HL-60 (cell line): ENCODE data around the gene EMX2.

Experiments
- DNase-seq, 2 experiments: peaks; one replicate each; pipeline ENCODE4 v3.0.0-alpha.2; 2010 to 2020; ENCODE audit warnings: low read depth in 1 of 2, low spot score in 1 of 2
- H3K27ac ChIP-seq: fragments of 250-450 bp; sonication (Bioruptor Pico); replicated peaks from 2 replicates; pipeline ENCODE4 v1.5.1; 2020; ENCODE audit warnings: mild to moderate bottlenecking, moderate library complexity
- H3K27me3 ChIP-seq: fragments of 250-450 bp; sonication (Bioruptor Pico); 2 replicates; pipeline ENCODE4 v1.5.1; 2021; ENCODE audit warnings: mild to moderate bottlenecking, moderate library complexity; ENCODE audit not compliant: insufficient read depth, poor library complexity, severe bottlenecking
- H3K4me3 ChIP-seq: replicated peaks from 2 replicates; pipeline ENCODE4 v1.5.1; 2011; ENCODE audit warnings: mild to moderate bottlenecking, control low read depth, low read length; ENCODE audit not compliant: insufficient read depth
- CTCF ChIP-seq: IDR thresholded peaks from one replicate; pipeline ENCODE4 v1.5.1; 2011; ENCODE audit warnings: low read length, control low read depth, inconsistent platforms; ENCODE audit not compliant: insufficient read depth
- GABPA ChIP-seq: IDR thresholded peaks from 2 replicates; pipeline ENCODE4 v1.6.1; 2012; ENCODE audit warnings: low read depth
- POLR2AphosphoS5 ChIP-seq: IDR thresholded peaks from 2 replicates; pipeline ENCODE4 v1.6.1; 2012; ENCODE audit warnings: low read depth
- REST ChIP-seq: IDR thresholded peaks from 2 replicates; pipeline ENCODE4 v1.6.1; 2012; ENCODE audit warnings: low read depth; ENCODE audit not compliant: insufficient replicate concordance
- SPI1 ChIP-seq: IDR thresholded peaks from 2 replicates; pipeline ENCODE4 v1.6.1; 2012; ENCODE audit warnings: low read depth, mild to moderate bottlenecking, borderline replicate concordance

The EMX2 gene

GRCh38 chr10:117546581-117547015, 4.1 kb downstream of the EMX2 start:
- H3K27me3 ChIP-seq, result peaks cover 88% of the 10 kb centered on the region
- H3K4me3 ChIP-seq, result no peak overlapping the region
- no peak overlapping the region for H3K27ac ChIP-seq
- TF ChIP-seq CTCF, result no peak
- no peak for TF ChIP-seq GABPA
- no peak for TF ChIP-seq REST
- no peak for TF ChIP-seq SPI1
- no peak for DNase-seq

GRCh38 chr10:117547016-117547715, 4.6 kb downstream of the EMX2 start:
- no peak for DNase-seq
- Histone ChIP-seq H3K27me3 (peaks cover 88% of the 10 kb centered on the region), H3K4me3 (no peak overlapping the region), H3K27ac (no peak overlapping the region)
- TF ChIP-seq SPI1 (no peak), GABPA (no peak), REST (no peak), POLR2AphosphoS5 (no peak), CTCF (no peak)

- no peak overlapping the region for H3K27ac ChIP-seq
- TF ChIP-seq SPI1, result no peak
- TF ChIP-seq GABPA, result no peak
- no peak for TF ChIP-seq REST
- no peak for TF ChIP-seq CTCF
- TF ChIP-seq POLR2AphosphoS5, result no peak
- DNase-seq, result no peak
- H3K4me3 ChIP-seq, result no peak overlapping the region
- peaks cover 92% of the 10 kb centered on the region for H3K27me3 ChIP-seq
Measured at GRCh38 chr10:117547716-117548668, 5.4 kb downstream of the EMX2 start.
